HG03175 (cell line): ENCODE results near the gene PACSIN2.
"Not testable (repeated sequence)": the region's sequence is repeated elsewhere in the genome, so short reads cannot be mapped to it uniquely, and the experiment has no call there.

Source experiments
- ATAC-seq: cut with Tn5 transposase; IDR thresholded peaks from one replicate; pipeline ENCODE4 v1.9.1; 2021; ENCODE audit warnings: mild to moderate bottlenecking, moderate library complexity; ENCODE audit not compliant: unreplicated experiment

Gene PACSIN2

GRCh38 chr22:42967933-42968332 lies 47.0 kb downstream of the PACSIN2 start:
- ATAC-seq = no peak

GRCh38 chr22:42967005-42967404 lies 47.9 kb downstream of the PACSIN2 start:
- no peak for ATAC-seq

GRCh38 chr22:42966497-42966896 lies 48.5 kb downstream of the PACSIN2 start:
- no peak for ATAC-seq

GRCh38 chr22:42964994-42965699 lies 49.8 kb downstream of the PACSIN2 start:
- peak; percentile 62 for ATAC-seq

GRCh38 chr22:42963231-42963595 lies 51.7 kb downstream of the PACSIN2 start:
- no peak for ATAC-seq

GRCh38 chr22:42962295-42963230 lies 52.4 kb downstream of the PACSIN2 start:
- ATAC-seq = no peak

GRCh38 chr22:42961810-42962209 lies 53.1 kb downstream of the PACSIN2 start:
- ATAC-seq = no peak

- ATAC-seq = not testable (repeated sequence)
These were observed 53.6 kb downstream of the PACSIN2 start for GRCh38 chr22:42961400-42961690.

GRCh38 chr22:42960531-42961399 lies 54.2 kb downstream of the PACSIN2 start:
- no peak for ATAC-seq

- no peak for ATAC-seq
These were observed 55.1 kb downstream of the PACSIN2 start for GRCh38 chr22:42959576-42960509.

GRCh38 chr22:42958937-42959336 lies 56.0 kb downstream of the PACSIN2 start:
- no peak for ATAC-seq

GRCh38 chr22:42957958-42958357 lies 57.0 kb downstream of the PACSIN2 start:
- no peak for ATAC-seq

- ATAC-seq = no peak
These were observed 57.4 kb downstream of the PACSIN2 start for GRCh38 chr22:42957544-42957943.

- no peak for ATAC-seq
These were observed 59.1 kb downstream of the PACSIN2 start for GRCh38 chr22:42955848-42956247.

GRCh38 chr22:42955087-42955635 lies 59.8 kb downstream of the PACSIN2 start:
- ATAC-seq = no peak

- not testable (repeated sequence) for ATAC-seq
These were observed 61.2 kb downstream of the PACSIN2 start for GRCh38 chr22:42953751-42954150.

- ATAC-seq = no peak
These were observed 63.7 kb downstream of the PACSIN2 start for GRCh38 chr22:42951093-42951710.

- ATAC-seq = no peak
These were observed 64.7 kb downstream of the PACSIN2 start for GRCh38 chr22:42950281-42950680.

GRCh38 chr22:42949159-42949558 lies 65.8 kb downstream of the PACSIN2 start:
- ATAC-seq = no peak
